ENCODE data around the gene CEP112.

DNA sequence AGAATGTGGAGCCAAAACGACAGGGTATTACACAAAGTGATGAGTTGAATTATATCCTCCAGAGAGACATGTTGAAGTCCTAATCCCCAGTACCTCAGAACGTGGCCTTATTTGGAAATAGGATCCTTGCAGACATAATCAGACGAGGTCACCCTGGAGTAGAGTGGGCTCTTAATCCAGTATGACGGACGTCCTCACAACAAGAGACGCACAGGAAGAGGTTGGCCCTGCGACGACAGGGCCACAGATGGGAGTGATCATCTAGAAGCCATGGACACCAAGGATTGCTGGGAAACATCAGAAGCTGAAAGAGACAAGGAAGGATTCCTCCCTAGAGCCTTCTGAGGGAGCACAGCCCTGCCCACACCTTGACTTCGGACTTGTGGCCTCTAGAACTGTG, 488.0 kb downstream of the CEP112 start:
- TF ChIP-seq EZH2 (IDR thresholded peaks at IDR 0.05) (no peak), POLR2AphosphoS5 (IDR thresholded peaks at IDR 0.05; ENCODE audit: borderline replicate concordance, low read depth, low read length) (no peak), FOXP2 (optimal IDR thresholded peaks at IDR 0.05; ENCODE audit: control extremely low read depth, extremely low read length, insufficient read depth) (no peak)

Measured in SK-N-MC (cell line).